PC-3 (cell line): ENCODE results near the gene SHANK3. TPM values are rescaled to one million over a fixed set of nuclear protein-coding genes. Genes with fewer than 3 reads are reported as not detected.

Experiments used
- total RNA-seq: library from RNA; depleted of rRNA; stranded (reverse); fragments of >200 nt; gene quantifications from 2 replicates; pipeline ENCODE4 v1.2.3, GENCODE V29; 2014; rRNA removed

Gene SHANK3
- total RNA-seq, 1 experiment from 2014 or later = 3.7 TPM

Other genes with a start within 250 kb of the SHANK3 start
- 48.5 and 67.1 TPM in 2 replicates for gene SBF1, start 197.8 kb upstream of the SHANK3 start, total RNA-seq
- gene ADM2, start 191.3 kb upstream of the SHANK3 start, total RNA-seq = 0.98 and 1.8 TPM in 2 replicates
- not detected in 2 replicates for gene MIOX, start 186.0 kb upstream of the SHANK3 start, total RNA-seq
- gene LMF2, start 165.1 kb upstream of the SHANK3 start, total RNA-seq = 42.4 and 52.2 TPM in 2 replicates
- gene NCAPH2, start 164.6 kb upstream of the SHANK3 start, total RNA-seq = 75.4 and 92.1 TPM in 2 replicates
- 5.7 and 5.8 TPM in 2 replicates for gene SCO2, start 147.2 kb upstream of the SHANK3 start, total RNA-seq
- 12.3 and 21.8 TPM in 2 replicates for gene TYMP, start 142.8 kb upstream of the SHANK3 start, total RNA-seq
- 0.35 TPM in 1 of 2 replicates, not detected in the other for gene KLHDC7B, start 126.9 kb upstream of the SHANK3 start, total RNA-seq
- 1.3 TPM in 1 of 2 replicates, not detected in the other for gene SYCE3, start 109.9 kb upstream of the SHANK3 start, total RNA-seq
- 13.1 and 17.5 TPM in 2 replicates for gene CPT1B, start 94.4 kb upstream of the SHANK3 start, total RNA-seq
- gene CHKB, start 90.0 kb upstream of the SHANK3 start, total RNA-seq = 27.0 and 31.5 TPM in 2 replicates
- gene MAPK8IP2, start 72.0 kb upstream of the SHANK3 start, total RNA-seq = 1.2 and 1.5 TPM in 2 replicates
- 11.3 and 16.7 TPM in 2 replicates for gene ARSA, start 44.7 kb upstream of the SHANK3 start, total RNA-seq
- not detected in 2 replicates for gene ACR, start 65.4 kb downstream of the SHANK3 start, total RNA-seq
- 6.3 and 6.6 TPM in 2 replicates for gene RABL2B, start 110.8 kb downstream of the SHANK3 start, total RNA-seq